ENCODE measurements around the gene MAN1A1.

GRCh38 chr6:119176445-119176844 is 173.1 kb downstream of the MAN1A1 start:
- TF ChIP-seq FOXM1 (IDR thresholded peaks at IDR 0.05; ENCODE audit: borderline replicate concordance) (no peak), ELF4 (IDR thresholded peaks at IDR 0.05) (no peak), SUZ12 (IDR thresholded peaks at IDR 0.05) (no peak), BHLHE40 (IDR thresholded peaks at IDR 0.05; ENCODE audit: borderline replicate concordance) (no peak), PKNOX1 (IDR thresholded peaks at IDR 0.05) (no peak), TARDBP (IDR thresholded peaks at IDR 0.05) (no peak), SP1 (IDR thresholded peaks at IDR 0.05) (no peak), FOXA1 (IDR thresholded peaks at IDR 0.05) (no peak), NFRKB (IDR thresholded peaks at IDR 0.05) (no peak), CTBP1 (IDR thresholded peaks at IDR 0.05; ENCODE audit: borderline replicate concordance) (no peak)
